ENCODE data around the gene RIT2.

RIT2 gene

GRCh38 chr18:42922363-42922762, 193.1 kb downstream of the RIT2 start:
- H3K9me3 ChIP-seq: no peaks in the 10 kb centered on the region
- H3K36me3 ChIP-seq (replicated peaks): no peaks in the 10 kb centered on the region
- H3K4me1 ChIP-seq: no peaks in the 10 kb centered on the region
- no peak for DNase-seq (ENCODE audit: low spot score in 2 of 2)
- in situ Hi-C loops (cut with MboI; ENCODE audit: low sequenced_read_pairs): no loop called here
- H3K27me3 ChIP-seq (ENCODE audit: low read depth): no peaks in the 10 kb centered on the region
- no peak overlapping the region for H3K4me3 ChIP-seq

GRCh38 chr18:42921226-42921737, 194.2 kb downstream of the RIT2 start:
- DNase-seq (ENCODE audit: low spot score in 2 of 2): no peak
- Histone ChIP-seq H3K4me3 (no peak overlapping the region), H3K9me3 (no peaks in the 10 kb centered on the region), H3K4me1 (no peaks in the 10 kb centered on the region), H3K27me3 (ENCODE audit: low read depth) (no peaks in the 10 kb centered on the region), H3K36me3 (replicated peaks) (no peaks in the 10 kb centered on the region)
- in situ Hi-C loops (cut with MboI; ENCODE audit: low sequenced_read_pairs): no loop called here

GRCh38 chr18:42920621-42921020, 194.9 kb downstream of the RIT2 start:
- in situ Hi-C loops (cut with MboI; ENCODE audit: low sequenced_read_pairs): no loop called here
- no peak for DNase-seq (ENCODE audit: low spot score in 2 of 2)
- H3K9me3 ChIP-seq: no peaks in the 10 kb centered on the region
- no peaks in the 10 kb centered on the region for H3K36me3 ChIP-seq (replicated peaks)
- no peak overlapping the region for H3K4me3 ChIP-seq
- H3K4me1 ChIP-seq: no peaks in the 10 kb centered on the region
- no peaks in the 10 kb centered on the region for H3K27me3 ChIP-seq (ENCODE audit: low read depth)

- Histone ChIP-seq H3K4me1 (no peaks in the 10 kb centered on the region), H3K4me3 (no peak overlapping the region), H3K36me3 (replicated peaks) (no peaks in the 10 kb centered on the region), H3K9me3 (no peaks in the 10 kb centered on the region), H3K27me3 (ENCODE audit: low read depth) (no peaks in the 10 kb centered on the region)
- in situ Hi-C loops (cut with MboI; ENCODE audit: low sequenced_read_pairs): no loop called here
- peak in 1 of 2 experiments; percentile 6 for DNase-seq (ENCODE audit: low spot score in 2 of 2)
Measured at GRCh38 chr18:42915299-42915698, 200.2 kb downstream of the RIT2 start.

- no peaks in the 10 kb centered on the region for H3K36me3 ChIP-seq (replicated peaks)
- H3K4me1 ChIP-seq: no peaks in the 10 kb centered on the region
- H3K27me3 ChIP-seq (ENCODE audit: low read depth): no peaks in the 10 kb centered on the region
- no peak overlapping the region for H3K4me3 ChIP-seq
- no peak for DNase-seq (ENCODE audit: low spot score in 2 of 2)
- in situ Hi-C loops (cut with MboI; ENCODE audit: low sequenced_read_pairs): no loop called here
- H3K9me3 ChIP-seq: no peaks in the 10 kb centered on the region
Measured at GRCh38 chr18:42914476-42914875, 201.0 kb downstream of the RIT2 start.

- no peaks in the 10 kb centered on the region for H3K27me3 ChIP-seq (ENCODE audit: low read depth)
- no peaks in the 10 kb centered on the region for H3K9me3 ChIP-seq
- DNase-seq (ENCODE audit: low spot score in 2 of 2): no peak
- H3K4me3 ChIP-seq: no peak overlapping the region
- no peaks in the 10 kb centered on the region for H3K4me1 ChIP-seq
- no peaks in the 10 kb centered on the region for H3K36me3 ChIP-seq (replicated peaks)
- in situ Hi-C loops (cut with MboI; ENCODE audit: low sequenced_read_pairs): no loop called here
Measured at GRCh38 chr18:42909095-42909494, 206.4 kb downstream of the RIT2 start.

- Histone ChIP-seq H3K27me3 (ENCODE audit: low read depth) (no peaks in the 10 kb centered on the region), H3K36me3 (replicated peaks) (no peaks in the 10 kb centered on the region), H3K4me3 (no peak overlapping the region), H3K9me3 (no peaks in the 10 kb centered on the region), H3K4me1 (no peaks in the 10 kb centered on the region)
- in situ Hi-C loops (cut with MboI; ENCODE audit: low sequenced_read_pairs): no loop called here
- DNase-seq (ENCODE audit: low spot score in 2 of 2): no peak
Measured at GRCh38 chr18:42906761-42907160, 208.7 kb downstream of the RIT2 start.

GRCh38 chr18:42901161-42901560, 214.3 kb downstream of the RIT2 start:
- no peaks in the 10 kb centered on the region for H3K4me1 ChIP-seq
- no peaks in the 10 kb centered on the region for H3K9me3 ChIP-seq
- no peaks in the 10 kb centered on the region for H3K27me3 ChIP-seq (ENCODE audit: low read depth)
- no peaks in the 10 kb centered on the region for H3K36me3 ChIP-seq (replicated peaks)
- no peak for DNase-seq (ENCODE audit: low spot score in 2 of 2)
- in situ Hi-C loops (cut with MboI; ENCODE audit: low sequenced_read_pairs): no loop called here
- no peak overlapping the region for H3K4me3 ChIP-seq

GRCh38 chr18:42893977-42894376, 221.5 kb downstream of the RIT2 start:
- H3K27me3 ChIP-seq (ENCODE audit: low read depth): no peaks in the 10 kb centered on the region
- H3K4me1 ChIP-seq: peaks cover 17% of the 10 kb centered on the region
- in situ Hi-C loops (cut with MboI; ENCODE audit: low sequenced_read_pairs): no loop called here
- H3K4me3 ChIP-seq: no peak overlapping the region
- no peaks in the 10 kb centered on the region for H3K36me3 ChIP-seq (replicated peaks)
- no peak for DNase-seq (ENCODE audit: low spot score in 2 of 2)
- H3K9me3 ChIP-seq: no peaks in the 10 kb centered on the region

- in situ Hi-C loops (cut with MboI; ENCODE audit: low sequenced_read_pairs): no loop called here
- DNase-seq (ENCODE audit: low spot score in 2 of 2): peak in 1 of 2 experiments; percentile 45
- no peaks in the 10 kb centered on the region for H3K9me3 ChIP-seq
Measured at GRCh38 chr18:42892181-42892580, 223.3 kb downstream of the RIT2 start.

GRCh38 chr18:42891705-42892104, 223.8 kb downstream of the RIT2 start:
- peak in 1 of 2 experiments; percentile 40 for DNase-seq (ENCODE audit: low spot score in 2 of 2)
- in situ Hi-C loops (cut with MboI; ENCODE audit: low sequenced_read_pairs): no loop called here
- Histone ChIP-seq H3K9me3 (no peaks in the 10 kb centered on the region), H3K4me1 (peaks cover 17% of the 10 kb centered on the region), H3K36me3 (replicated peaks) (no peaks in the 10 kb centered on the region), H3K27me3 (ENCODE audit: low read depth) (no peaks in the 10 kb centered on the region), H3K4me3 (no peak overlapping the region)

More at GRCh38 chr18:42892181-42892580, 223.3 kb downstream of the RIT2 start:
- Histone ChIP-seq H3K4me3 (no peak overlapping the region), H3K27me3 (ENCODE audit: low read depth) (no peaks in the 10 kb centered on the region), H3K36me3 (replicated peaks) (no peaks in the 10 kb centered on the region), H3K4me1 (peaks cover 17% of the 10 kb centered on the region)

- Histone ChIP-seq H3K4me3 (no peak overlapping the region), H3K36me3 (replicated peaks) (no peaks in the 10 kb centered on the region), H3K4me1 (no peaks in the 10 kb centered on the region; the same call in 1 of the 2 replicates), H3K9me3 (no peaks in the 10 kb centered on the region), H3K27me3 (ENCODE audit: low read depth) (no peaks in the 10 kb centered on the region)
- DNase-seq (ENCODE audit: low spot score in 2 of 2): no peak
- in situ Hi-C loops (cut with MboI; ENCODE audit: low sequenced_read_pairs): no loop called here
Measured at GRCh38 chr18:42883169-42883568, 232.3 kb downstream of the RIT2 start.

GRCh38 chr18:42882122-42882521, 233.4 kb downstream of the RIT2 start:
- no peak overlapping the region for H3K4me3 ChIP-seq
- no peaks in the 10 kb centered on the region for H3K9me3 ChIP-seq
- no peaks in the 10 kb centered on the region for H3K27me3 ChIP-seq (ENCODE audit: low read depth)
- DNase-seq (ENCODE audit: low spot score in 2 of 2): no peak
- H3K36me3 ChIP-seq (replicated peaks): no peaks in the 10 kb centered on the region
- H3K4me1 ChIP-seq: no peaks in the 10 kb centered on the region
- in situ Hi-C loops (cut with MboI; ENCODE audit: low sequenced_read_pairs): no loop called here

GRCh38 chr18:42872838-42873237, 242.6 kb downstream of the RIT2 start:
- Histone ChIP-seq H3K4me1 (peaks cover 14% of the 10 kb centered on the region), H3K4me3 (no peak overlapping the region), H3K27me3 (ENCODE audit: low read depth) (no peaks in the 10 kb centered on the region), H3K36me3 (replicated peaks) (no peaks in the 10 kb centered on the region), H3K9me3 (no peaks in the 10 kb centered on the region)
- DNase-seq (ENCODE audit: low spot score in 2 of 2): no peak
- in situ Hi-C loops (cut with MboI; ENCODE audit: low sequenced_read_pairs): no loop called here

- in situ Hi-C loops (cut with MboI; ENCODE audit: low sequenced_read_pairs): no loop called here
- no peaks in the 10 kb centered on the region for H3K9me3 ChIP-seq
- no peaks in the 10 kb centered on the region for H3K36me3 ChIP-seq (replicated peaks)
- no peak for DNase-seq (ENCODE audit: low spot score in 2 of 2)
- H3K27me3 ChIP-seq (ENCODE audit: low read depth): no peaks in the 10 kb centered on the region
- H3K4me3 ChIP-seq: no peak overlapping the region
- H3K4me1 ChIP-seq: no peaks in the 10 kb centered on the region
Measured at GRCh38 chr18:42864876-42865275, 250.6 kb downstream of the RIT2 start.
